Fibroblast of mammary gland (primary cell): Measurements from ENCODE around the gene PDCD1LG2.
A peak's percentile ranks its signal among the peaks of the same experiment; 100 is the strongest.

Source experiments
- DNase-seq: peaks from one replicate; pipeline ENCODE4 v3.0.0-alpha.2; 2010; ENCODE audit warnings: low read depth
- H3K4me3 ChIP-seq: 2 replicates; pipeline ENCODE4 v1.5.1; 2011; ENCODE audit warnings: low read depth, mild to moderate bottlenecking, low read length, moderate library complexity; ENCODE audit not compliant: control insufficient read depth
- TF ChIP-seq, protein P1 (sequence below): conservative IDR thresholded peaks from 2 replicates; pipeline ENCODE4 v1.5.1; 2011; ENCODE audit warnings: low read depth, low read length, inconsistent platforms; ENCODE audit not compliant: control insufficient read depth, insufficient read depth

PDCD1LG2 gene

DNA sequence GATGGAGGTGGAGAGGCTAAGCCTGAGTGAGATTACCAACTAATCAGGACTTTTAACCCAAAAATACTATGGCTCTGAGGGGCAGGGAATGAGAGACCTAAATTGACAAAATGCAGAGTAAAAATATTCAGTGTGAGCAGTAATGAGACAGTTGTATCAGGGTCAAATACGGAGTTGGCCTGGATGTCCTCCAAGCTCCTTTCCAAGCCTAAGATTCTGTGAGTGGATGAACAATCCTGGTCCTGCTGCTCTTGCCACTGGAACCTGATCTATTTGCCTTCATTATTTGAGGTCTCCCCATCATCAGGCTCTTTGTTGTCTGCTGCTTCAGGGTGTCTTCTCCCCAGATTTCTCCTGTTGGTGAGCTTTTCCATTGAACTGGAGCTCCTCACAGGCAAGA is 1.1 kb downstream of the PDCD1LG2 start:
- TF ChIP-seq, protein P1, sequence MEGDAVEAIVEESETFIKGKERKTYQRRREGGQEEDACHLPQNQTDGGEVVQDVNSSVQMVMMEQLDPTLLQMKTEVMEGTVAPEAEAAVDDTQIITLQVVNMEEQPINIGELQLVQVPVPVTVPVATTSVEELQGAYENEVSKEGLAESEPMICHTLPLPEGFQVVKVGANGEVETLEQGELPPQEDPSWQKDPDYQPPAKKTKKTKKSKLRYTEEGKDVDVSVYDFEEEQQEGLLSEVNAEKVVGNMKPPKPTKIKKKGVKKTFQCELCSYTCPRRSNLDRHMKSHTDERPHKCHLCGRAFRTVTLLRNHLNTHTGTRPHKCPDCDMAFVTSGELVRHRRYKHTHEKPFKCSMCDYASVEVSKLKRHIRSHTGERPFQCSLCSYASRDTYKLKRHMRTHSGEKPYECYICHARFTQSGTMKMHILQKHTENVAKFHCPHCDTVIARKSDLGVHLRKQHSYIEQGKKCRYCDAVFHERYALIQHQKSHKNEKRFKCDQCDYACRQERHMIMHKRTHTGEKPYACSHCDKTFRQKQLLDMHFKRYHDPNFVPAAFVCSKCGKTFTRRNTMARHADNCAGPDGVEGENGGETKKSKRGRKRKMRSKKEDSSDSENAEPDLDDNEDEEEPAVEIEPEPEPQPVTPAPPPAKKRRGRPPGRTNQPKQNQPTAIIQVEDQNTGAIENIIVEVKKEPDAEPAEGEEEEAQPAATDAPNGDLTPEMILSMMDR = no peak
- DNase-seq = peak; percentile 22
- peak overlapping the region; percentile 57 for H3K4me3 ChIP-seq

- H3K4me3 ChIP-seq = no peak overlapping the region
- TF ChIP-seq, protein P1 = no peak
- peak; percentile 12 for DNase-seq
Measured at GRCh38 chr9:5511935-5512580, 1.7 kb downstream of the PDCD1LG2 start.

GRCh38 chr9:5512658-5513452 is 2.5 kb downstream of the PDCD1LG2 start:
- DNase-seq = no peak
- no peak overlapping the region for H3K4me3 ChIP-seq
- TF ChIP-seq, protein P1 = no peak

DNA sequence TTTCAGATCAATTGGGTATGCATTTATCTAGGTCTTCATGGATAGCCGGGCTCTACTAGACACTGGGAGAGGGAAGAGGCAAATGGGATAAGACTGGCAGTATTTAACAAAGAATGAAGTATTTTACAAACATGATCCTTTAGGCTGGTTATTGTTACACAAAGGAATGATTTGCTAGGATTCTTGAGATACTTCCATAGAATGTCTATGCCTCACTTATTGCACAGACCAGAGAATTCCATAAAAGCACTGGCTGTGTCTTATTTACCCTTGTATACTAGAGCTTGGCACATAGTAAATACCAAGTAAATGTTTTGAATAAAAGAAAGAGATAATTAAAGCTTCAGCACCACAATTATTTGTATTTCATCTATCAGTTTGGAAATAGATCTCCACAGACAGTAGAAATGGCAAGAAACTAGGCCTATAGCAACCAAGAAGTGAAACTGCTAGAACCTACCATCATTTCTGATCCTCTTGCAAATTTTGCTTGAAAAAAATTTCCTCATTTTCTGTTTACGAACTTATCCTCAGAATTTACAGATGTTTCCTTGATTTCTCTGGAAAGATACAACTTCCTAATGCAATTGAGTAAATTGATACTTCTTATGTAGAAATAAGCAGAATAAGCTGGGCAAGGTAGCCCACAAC is 3.8 kb downstream of the PDCD1LG2 start:
- TF ChIP-seq, protein P1 = no peak
- H3K4me3 ChIP-seq = no peak overlapping the region
- DNase-seq = no peak

GRCh38 chr9:5514617-5515260 is 4.4 kb downstream of the PDCD1LG2 start:
- no peak for DNase-seq
- H3K4me3 ChIP-seq = no peak overlapping the region
- TF ChIP-seq, protein P1 = no peak

- TF ChIP-seq, protein P1 = no peak
- no peak overlapping the region for H3K4me3 ChIP-seq
- no peak for DNase-seq
Measured at GRCh38 chr9:5515261-5515650, 4.9 kb downstream of the PDCD1LG2 start.
